ENCODE data around the gene FAM124B. TPM values are rescaled to one million over a fixed set of nuclear protein-coding genes. Genes with fewer than 3 reads are reported as not detected.

The FAM124B gene, protein sequence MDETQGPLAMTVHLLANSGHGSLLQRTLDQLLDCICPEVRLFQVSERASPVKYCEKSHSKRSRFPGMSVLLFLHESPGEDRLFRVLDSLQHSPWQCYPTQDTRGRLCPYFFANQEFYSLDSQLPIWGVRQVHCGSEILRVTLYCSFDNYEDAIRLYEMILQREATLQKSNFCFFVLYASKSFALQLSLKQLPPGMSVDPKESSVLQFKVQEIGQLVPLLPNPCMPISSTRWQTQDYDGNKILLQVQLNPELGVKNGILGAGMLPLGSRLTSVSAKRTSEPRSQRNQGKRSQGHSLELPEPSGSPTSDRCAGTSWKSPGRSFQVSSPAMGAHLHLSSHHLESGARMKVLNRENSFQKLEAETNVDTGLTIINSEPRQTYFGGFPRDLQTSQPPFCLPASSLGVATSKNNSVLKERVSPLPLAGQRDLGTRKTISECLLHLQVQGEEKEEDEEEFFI
- total RNA-seq = under 1 TPM; 0.37 to 0.42 TPM

DNA sequence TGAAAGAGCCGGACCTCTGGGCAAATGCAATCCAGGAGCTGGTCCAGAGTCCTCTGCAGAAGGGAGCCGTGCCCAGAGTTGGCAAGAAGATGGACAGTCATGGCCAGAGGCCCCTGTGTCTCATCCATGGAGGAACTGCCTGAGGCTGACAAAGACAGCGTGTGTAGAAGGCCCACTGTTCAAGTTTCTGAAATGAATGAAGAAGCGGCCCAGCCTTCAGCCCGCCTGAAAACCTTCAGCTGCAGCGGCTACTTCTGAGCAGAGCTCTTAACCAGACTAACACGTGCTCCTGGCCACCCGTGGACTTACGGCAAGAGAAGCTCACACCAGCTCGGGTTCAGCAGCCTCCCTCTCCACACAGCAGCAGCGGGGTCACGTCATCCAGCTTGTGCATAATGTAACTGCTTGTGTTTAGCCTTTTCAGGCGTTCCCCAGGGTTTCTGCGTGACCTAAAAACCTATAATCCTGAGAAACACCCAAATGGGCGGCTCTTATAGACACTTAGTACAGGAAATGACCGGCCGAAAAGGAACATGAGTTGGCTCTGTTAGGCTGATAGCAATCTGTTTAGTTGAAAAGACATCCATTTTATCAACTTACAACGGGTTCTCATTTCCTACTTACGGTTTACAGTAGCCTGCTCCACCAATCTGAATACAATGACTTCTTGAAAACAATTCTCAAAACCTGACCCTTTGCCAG, at the start of gene FAM124B:
TSS of gene FAM124B (minus strand) at position 467 of the 702 bp plus-strand sequence. CDS start at position 128, 339 bp downstream.
- Histone ChIP-seq H3K9me3 (no peaks in the 10 kb centered on the region), H3K27ac (peak within 1 kb of the TSS; percentile 4), H3K4me1 (no peaks in the 10 kb centered on the region), H3K27me3 (no peaks in the 10 kb centered on the region), H3K4me3 (peak within 1 kb of the TSS; percentile 18), H3K9ac (ENCODE audit: low read depth in 2 of 2, low read length in 2 of 2) (peak within 1 kb of the TSS in 1 of 2 donors; percentile 46), H3K36me3 (no peaks in the 10 kb centered on the region)
- DNase-seq = peak; percentile 41
- intact Hi-C loops (cut with DNase I) = no loop called here
- TF ChIP-seq CTCF (IDR thresholded peaks at IDR 0.05) = no peak

DNA sequence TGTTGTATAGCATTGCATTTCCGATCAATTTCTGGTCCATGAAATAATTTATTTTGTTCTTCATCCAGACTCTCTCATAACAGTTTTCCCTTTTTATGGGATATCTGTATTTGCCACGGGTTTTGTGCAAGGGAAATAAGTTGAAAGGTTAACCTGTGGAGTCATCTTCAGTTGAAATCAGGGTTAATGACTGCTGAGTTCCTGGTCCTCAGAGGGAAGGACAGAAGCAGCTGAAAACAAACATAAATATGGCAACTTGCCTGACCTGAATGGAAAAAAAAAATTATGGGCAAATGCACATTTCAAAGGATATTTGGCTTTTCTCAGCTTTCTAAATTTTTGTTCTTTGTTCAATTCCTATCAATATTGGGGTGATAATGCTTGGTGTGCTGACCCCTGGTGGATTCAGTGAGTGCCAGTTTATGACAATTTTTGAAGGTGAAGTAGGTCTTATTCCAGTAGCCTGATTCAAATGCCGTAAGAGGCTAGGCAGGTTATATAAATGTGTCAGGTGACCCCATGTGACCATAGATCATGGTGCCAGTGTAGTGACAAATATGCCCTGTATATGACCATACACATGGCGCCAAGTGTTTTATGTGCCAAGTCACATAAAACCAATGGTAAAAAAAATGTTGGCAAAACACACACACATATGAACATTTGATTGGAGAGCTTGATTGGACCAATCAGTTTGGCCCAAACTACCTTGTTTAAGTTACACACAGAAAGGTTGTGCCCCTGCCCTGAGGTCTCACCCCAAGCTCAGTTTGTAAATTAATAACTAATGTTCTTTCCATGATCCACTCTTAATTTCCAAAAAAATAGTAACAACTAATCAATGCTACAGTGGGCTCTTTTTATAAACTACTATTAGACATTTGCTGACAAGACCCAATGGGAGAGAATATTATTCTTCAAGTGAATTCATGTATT, 47.6 kb upstream of the FAM124B start:
- H3K9ac ChIP-seq (ENCODE audit: low read depth in 2 of 2, low read length in 2 of 2) = no peak overlapping the region
- no peaks in the 10 kb centered on the region for H3K4me1 ChIP-seq
- no peaks in the 10 kb centered on the region for H3K9me3 ChIP-seq
- no peaks in the 10 kb centered on the region for H3K36me3 ChIP-seq
- no peak overlapping the region for H3K4me3 ChIP-seq
- no peaks in the 10 kb centered on the region for H3K27me3 ChIP-seq
- no peak overlapping the region for H3K27ac ChIP-seq
- TF ChIP-seq CTCF (IDR thresholded peaks at IDR 0.05) = peak; percentile 35
- intact Hi-C loops (cut with DNase I) = no loop called here
- DNase-seq = no peak

GRCh38 chr2:224448236-224448635, 46.3 kb upstream of the FAM124B start:
- Histone ChIP-seq H3K9me3 (no peaks in the 10 kb centered on the region), H3K27ac (no peak overlapping the region), H3K4me1 (no peaks in the 10 kb centered on the region), H3K36me3 (no peaks in the 10 kb centered on the region), H3K4me3 (no peak overlapping the region), H3K9ac (ENCODE audit: low read depth in 2 of 2, low read length in 2 of 2) (no peak overlapping the region), H3K27me3 (no peaks in the 10 kb centered on the region)
- no peak for DNase-seq
- no peak for TF ChIP-seq CTCF (IDR thresholded peaks at IDR 0.05)
- intact Hi-C loops (cut with DNase I) = no loop called here

- DNase-seq = no peak
- TF ChIP-seq CTCF (IDR thresholded peaks at IDR 0.05) = no peak
- intact Hi-C loops (cut with DNase I) = no loop called here
- no peaks in the 10 kb centered on the region for H3K4me1 ChIP-seq
- no peaks in the 10 kb centered on the region for H3K36me3 ChIP-seq
- no peak overlapping the region for H3K9ac ChIP-seq (ENCODE audit: low read depth in 2 of 2, low read length in 2 of 2)
- H3K4me3 ChIP-seq = no peak overlapping the region
- no peaks in the 10 kb centered on the region for H3K9me3 ChIP-seq
- no peak overlapping the region for H3K27ac ChIP-seq
- H3K27me3 ChIP-seq = no peaks in the 10 kb centered on the region
These were observed 42.9 kb upstream of the FAM124B start for GRCh38 chr2:224444783-224445182.

- no peaks in the 10 kb centered on the region for H3K9me3 ChIP-seq
- no peaks in the 10 kb centered on the region for H3K27me3 ChIP-seq
- H3K4me3 ChIP-seq = no peak overlapping the region
- no peak overlapping the region for H3K27ac ChIP-seq
- no peak for TF ChIP-seq CTCF (IDR thresholded peaks at IDR 0.05)
- no peaks in the 10 kb centered on the region for H3K4me1 ChIP-seq
- no peaks in the 10 kb centered on the region for H3K36me3 ChIP-seq
- no peak for DNase-seq
- intact Hi-C loops (cut with DNase I) = no loop called here
- no peak overlapping the region for H3K9ac ChIP-seq (ENCODE audit: low read depth in 2 of 2, low read length in 2 of 2)
These were observed 42.1 kb upstream of the FAM124B start for GRCh38 chr2:224444021-224444420.

Data from colonic mucosa (tissue), 4 donors.